NCI-H2171 (cell line): ENCODE results near the gene ENTREP1.
"Not testable (repeated sequence)": the region's sequence is repeated elsewhere in the genome, so short reads cannot be mapped to it uniquely, and the experiment has no call there.

ENCODE experiments used
- DNase-seq: peaks from one replicate; lab custom pipeline; 2025; lab: John Stamatoyannopoulos, UW

The ENTREP1 gene

DNA sequence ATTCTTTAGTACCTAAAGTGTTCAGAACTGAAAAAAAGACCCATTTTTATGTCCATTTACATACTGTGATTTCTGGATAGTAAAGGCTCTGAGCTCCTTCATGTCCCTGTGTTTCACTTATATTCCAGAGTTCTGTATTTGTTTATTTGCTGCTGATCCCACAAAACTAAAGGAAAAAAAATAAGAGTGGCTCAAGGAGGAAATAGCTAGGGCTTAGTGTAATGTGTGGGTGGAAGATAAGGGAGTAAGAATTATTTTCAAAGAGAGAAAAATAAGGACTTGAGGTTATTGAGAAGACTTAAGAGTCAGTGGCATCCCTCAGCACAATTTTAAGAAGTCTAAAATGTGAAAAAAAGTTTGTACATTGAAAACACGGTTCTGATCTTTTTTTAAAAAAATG, 46.0 kb downstream of the ENTREP1 start:
- no peak for DNase-seq

DNA sequence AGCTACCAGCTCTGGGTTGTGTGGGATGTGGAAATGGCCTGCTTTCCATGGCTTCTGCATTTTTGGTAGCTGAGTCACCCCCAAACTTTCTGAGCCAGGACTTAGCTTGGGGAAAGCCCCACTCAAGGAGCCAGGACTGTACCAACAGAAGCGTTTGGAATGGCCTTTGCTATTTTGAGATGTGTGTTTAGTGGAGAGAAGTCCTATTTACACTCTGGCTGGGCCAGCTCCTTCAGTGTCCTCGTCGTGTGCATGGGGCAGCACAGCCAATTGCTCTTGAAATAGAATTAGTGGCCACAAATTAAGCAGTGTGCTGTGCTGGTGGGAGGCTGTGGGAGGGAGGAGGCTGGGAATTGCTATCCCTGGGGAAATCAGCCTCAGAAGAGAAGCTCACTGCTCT, 51.6 kb downstream of the ENTREP1 start:
- no peak for DNase-seq

DNA sequence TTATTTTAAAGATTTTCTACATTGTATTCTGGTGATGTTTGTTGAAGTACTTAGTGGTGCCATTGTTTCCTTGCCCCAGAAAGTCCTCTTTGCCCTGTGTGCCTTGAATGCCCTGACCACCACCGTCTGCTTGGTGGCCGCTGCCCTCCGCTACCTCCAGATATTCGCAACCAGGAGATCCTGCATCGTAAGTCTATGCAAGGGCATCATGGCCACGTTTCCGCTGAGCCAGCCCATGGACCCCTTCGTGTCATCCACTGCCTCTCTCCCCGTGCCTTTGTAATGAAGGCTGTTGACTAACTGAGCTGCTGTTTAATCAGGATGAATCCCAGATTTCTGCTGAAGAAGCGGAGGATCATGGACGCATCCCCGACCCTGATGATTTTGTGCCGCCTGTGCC, 52.3 kb downstream of the ENTREP1 start:
- DNase-seq, result no peak

DNA sequence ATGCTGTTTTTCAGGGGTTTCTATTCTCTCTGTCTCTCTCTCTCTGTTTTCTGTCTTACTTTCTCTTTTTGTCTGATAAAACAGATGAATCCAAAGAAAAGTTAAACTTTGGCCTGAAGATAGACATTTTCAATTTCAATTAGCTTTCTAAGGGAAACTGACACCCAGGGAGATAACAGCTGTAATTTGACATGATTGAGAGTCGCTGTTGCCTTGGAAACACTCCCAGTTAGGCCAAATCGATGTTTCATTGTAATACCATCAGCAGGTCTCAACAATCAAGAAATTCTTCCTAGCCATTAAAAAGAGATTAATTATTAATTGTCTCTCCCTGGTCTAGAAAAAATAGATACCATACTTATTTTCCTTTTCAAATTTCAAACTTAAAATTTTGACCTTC, 53.0 kb downstream of the ENTREP1 start:
- DNase-seq, result no peak

DNA sequence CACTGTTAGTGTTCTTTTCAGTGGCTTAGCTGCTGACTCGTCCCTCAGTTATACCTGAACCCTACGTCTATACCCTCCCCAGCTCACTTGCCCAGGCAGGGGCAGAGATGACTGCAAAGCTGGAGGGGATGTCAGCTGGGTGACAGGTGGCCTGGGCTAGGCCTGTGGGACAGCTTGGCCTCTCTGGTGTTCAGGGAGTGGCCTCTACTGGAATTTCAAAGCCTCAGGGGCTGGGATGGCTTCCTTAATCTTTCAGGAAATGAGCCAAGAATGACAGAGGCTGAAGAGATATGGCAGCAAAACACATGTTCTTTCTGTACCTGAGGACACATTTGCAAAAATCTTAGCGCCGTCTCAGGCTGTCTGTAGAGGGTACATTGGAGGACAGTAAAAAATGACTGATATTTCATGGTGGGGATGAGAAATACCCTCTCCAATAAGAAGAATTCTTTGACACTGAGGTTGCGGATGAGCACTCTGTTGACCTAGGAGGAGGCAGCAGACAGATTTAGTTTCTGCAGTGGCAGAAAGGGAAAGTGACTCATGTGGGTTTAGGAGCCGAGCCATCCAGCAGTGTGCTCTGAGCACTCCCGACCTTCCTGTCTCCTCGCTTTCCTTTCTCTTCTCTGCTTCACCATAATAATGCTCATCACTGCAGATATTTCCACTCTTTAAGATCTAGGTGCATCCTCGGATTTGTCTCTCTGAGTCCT, 54.4 kb downstream of the ENTREP1 start:
- DNase-seq, result no peak

DNA sequence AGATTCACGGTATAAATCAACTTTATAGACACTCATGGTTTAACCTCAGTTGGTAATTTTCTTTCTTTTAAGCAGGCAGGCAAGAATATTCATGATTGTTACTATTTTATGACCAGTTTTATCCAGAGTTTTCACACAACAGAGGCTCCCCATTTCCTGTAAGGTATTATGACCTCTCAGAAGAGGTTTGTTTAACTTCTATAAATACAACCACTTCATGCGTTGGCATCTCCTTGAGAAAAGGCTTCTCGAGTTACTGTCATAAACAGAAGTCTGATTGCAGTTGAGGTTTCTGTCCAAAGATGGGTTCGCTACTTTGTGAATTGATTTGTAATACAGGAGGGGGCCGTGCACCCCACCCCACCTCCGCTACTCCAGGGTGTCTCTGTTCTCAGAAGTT, 55.3 kb downstream of the ENTREP1 start:
- DNase-seq, result no peak

DNA sequence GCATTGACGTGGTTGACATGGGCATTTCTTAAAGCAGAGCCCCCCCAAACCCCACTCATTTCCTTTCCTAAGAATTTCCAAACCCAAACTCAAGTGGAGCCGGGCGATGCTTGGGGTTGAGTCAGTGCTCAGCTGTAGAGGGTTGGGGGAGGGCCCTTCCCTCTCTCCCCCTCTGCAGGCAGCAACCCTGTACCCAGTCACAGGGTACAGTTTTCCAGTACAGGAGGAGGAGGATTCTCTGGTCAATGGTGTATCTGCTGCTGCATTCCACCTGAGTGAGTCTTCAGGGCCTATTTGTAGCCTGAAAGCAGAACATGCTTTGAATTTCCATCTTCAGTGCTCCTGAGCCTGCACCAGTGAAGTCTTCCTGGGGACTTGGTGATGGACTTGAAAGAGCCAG, 55.8 kb downstream of the ENTREP1 start:
- DNase-seq, result no peak

DNA sequence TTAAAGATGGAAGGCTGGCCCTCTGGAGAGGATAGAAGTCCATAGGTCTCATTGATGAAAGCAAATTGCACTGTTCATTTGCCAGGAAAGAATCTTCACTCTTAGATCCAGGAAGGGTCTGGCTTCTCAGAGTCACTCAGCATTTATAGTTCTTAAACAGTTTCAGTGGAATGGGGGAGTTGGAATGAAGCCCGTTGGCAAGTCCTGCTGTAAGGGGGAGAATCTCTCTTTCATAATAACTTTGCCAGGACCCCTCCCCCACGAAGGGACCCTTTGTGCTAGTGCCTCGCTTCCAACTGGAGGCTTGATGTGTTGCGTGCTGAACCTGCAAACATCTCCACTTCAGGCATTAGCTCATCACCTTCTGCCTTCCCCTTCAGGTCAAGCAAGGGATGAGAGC, 57.1 kb downstream of the ENTREP1 start:
- no peak for DNase-seq

DNA sequence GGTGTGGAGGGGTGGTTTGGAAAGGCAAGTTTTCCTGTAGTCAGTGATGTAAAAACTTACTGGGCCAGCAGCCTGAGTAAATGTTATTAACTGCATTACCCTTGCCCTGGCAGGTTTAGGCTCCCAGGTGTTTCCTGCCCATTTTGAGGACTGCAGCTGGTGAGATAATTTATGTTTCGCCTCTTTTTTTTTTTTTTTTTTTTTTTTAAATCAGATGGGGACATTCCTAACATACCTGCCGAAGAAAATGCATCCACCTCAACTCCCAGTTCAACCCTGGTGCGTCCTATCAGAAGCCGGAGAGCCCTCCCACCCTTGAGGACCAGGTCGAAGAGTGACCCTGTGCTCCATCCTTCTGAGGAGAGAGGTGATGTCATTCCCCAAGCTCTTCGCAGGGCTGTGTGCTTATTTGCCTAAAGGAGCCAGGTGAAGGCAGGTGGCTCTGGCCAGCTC, 60.6 kb downstream of the ENTREP1 start:
- peak; percentile 8 for DNase-seq

DNA sequence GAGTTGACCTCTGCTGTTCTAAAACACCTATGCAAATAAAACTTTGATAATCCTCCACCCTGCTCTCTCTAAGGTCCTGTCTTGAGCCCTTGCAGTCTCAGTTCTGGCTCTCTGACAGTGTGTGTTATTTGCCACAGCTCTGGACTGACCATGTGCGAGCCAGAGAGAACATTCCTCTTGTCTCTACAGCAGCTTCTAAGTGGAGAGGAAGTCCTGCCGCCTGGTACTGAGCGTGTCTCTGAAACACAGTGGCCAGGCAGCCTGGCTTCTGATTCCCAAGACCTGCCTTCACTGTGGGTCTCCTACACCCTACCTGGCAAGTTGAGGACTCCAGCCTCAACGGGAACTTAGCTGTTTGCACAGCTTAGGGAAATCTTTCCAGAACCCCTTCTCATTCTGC, 61.6 kb downstream of the ENTREP1 start:
- no peak for DNase-seq

DNA sequence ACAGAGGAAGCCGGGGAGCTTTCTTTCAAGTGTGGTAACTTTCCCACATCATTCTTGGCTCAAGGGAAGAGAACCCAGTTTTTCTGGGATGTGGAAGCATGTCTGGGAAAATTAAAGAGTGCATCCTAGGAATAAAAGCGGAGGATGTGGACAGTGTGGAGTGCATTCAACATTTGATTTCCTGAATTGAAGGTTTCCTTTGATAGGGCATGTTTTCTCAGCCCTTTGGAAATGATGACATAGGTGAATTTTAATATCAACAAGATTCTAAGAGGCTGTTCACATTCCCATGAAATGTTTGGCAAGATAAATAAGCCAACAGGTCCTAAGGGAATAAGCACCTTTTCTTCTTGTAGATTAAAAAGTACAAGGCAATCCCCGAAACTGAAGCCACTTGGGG, 63.6 kb downstream of the ENTREP1 start:
- DNase-seq, result no peak

DNA sequence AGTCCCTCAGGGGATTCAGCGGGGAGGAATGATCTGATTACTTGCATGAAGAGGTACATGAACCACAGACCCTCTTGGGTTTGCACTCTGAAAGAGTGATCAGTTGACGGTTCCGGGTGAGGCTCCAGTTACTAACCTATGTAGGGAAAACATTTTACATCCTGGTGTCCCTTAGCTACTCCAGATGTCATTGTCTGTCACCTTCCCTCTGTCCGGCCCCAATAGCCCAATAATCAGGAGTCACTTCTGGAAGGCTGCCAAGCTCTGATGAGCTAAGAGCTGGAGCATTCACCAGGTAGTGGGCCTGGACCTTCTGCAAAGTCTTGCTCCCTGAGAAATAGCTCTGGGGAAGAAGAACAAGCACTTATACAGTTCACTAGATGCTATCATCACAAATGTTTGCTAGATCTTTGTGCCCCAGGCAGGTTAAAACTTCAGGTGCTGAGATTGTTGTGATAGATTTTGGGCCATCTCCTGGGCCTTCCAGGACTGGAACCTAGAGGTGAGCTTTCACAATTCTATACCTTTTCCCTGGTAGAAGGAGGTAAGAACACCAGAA, 64.5 kb downstream of the ENTREP1 start:
- DNase-seq, result peak; percentile 63

DNA sequence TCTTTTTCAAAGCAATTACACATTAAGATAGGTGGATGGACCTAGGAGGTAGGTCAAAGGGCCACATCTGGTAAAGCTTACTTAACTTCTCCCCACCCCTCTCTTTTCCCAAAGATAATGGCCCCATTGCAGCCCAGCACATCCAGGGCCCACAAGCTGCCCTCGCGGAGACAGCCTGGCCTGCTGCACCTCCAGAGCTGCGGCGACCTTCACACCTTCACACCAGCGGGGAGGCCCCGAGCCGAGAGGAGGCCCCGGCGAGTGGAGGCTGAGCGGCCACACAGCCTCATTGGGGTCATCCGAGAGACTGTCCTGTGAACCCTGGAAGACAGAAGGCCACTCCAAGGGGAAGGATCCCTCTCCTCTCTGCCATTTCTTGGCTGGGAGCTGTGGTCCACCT, 66.5 kb downstream of the ENTREP1 start:
- no peak for DNase-seq

DNA sequence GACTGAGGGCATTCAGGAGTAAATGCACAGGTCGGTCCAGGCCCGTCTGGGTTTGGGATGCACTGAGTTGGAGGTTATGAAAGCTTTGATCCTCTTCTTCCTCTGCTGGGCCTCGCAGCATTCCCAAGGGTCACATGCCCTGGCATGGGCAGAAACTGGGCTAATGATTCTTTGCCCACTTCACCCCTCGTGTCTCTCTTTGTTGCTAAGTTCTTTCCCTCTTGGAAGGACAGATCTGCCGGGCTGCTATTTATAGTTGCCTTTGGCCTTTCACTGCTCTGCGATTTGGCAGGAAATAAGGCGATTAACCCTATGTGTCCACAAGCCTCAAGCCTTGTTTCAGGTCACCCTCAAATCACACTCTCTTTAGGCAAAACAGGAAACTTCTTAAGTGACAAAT, 66.9 kb downstream of the ENTREP1 start:
- DNase-seq, result no peak

DNA sequence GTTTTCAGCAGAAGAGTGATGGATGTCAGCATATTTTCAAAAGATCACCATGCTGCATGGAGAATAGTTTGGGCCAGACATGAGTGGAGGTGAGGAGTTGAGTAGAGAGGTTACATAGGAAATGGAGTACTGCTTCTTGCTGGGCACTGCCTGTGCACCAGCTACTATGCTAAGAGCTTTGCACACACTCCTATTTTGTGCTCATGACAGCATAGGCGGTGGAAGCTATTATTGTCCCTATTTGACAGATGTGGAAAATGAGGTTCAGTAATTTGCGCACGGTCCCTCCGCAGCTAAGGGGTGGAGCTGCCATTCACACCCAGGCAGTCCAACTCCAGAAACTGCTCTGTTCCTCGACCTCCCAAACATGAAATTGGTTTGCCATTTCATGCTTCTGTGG, 67.8 kb downstream of the ENTREP1 start:
- no peak for DNase-seq

DNA sequence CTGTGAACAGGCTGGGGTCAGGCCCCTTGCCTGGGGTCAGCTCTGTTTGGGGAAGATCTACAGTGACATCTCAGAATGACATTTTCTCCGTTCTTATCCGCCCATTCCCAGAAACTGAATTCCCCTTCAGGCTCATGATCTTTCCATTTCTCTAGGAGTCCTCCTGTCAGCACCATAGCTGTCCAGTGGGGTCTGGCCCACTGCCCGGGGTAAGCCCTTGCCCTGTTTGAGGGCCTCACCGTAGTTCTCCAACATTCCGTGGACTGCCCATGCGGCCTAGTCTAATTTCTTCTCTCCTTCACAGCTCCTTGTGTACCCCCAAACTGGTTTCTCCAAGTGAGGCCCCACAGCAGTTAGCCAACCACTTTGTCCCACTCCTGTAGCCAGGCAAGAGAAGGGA, 68.4 kb downstream of the ENTREP1 start:
- no peak for DNase-seq

DNA sequence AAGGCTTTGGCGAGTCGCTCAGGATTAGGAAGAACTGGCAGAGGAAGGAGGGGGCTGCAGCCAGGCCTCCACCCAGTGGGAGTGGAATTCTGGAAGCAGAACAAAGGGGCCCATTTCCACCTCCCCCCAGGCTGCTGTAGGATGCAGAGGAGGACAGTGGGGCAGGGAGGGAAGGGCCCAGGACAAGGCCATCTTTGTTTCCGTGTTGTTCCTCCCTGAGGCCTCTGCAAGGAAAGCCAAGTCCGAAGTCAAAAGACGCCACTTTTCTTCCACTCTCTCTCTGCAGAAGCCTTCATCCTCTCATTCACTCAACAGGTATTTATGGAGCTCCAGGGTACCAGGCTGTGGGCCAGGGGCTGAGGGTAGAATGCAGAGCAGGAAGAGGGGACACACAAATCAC, 70.7 kb downstream of the ENTREP1 start:
- DNase-seq, result no peak

DNA sequence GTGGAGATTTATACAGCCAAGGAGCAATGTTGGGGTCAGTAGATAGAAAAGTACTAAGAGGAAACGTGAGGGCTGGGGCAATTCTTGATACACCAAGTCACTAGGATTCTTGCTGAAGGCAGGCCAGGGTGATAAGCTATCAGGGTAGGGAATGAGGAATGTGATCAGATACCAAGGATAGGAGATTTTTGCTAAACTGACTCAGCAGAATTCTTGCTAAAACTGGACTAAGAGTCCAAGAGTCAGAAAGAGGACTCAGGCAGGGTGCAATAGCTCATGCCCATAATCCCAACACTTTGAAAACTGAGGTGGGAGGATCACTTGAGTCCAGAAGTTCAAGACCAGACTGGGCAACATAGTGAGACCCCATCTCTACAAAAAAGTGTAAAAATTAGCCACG, 71.7 kb downstream of the ENTREP1 start:
- DNase-seq, result no peak

DNA sequence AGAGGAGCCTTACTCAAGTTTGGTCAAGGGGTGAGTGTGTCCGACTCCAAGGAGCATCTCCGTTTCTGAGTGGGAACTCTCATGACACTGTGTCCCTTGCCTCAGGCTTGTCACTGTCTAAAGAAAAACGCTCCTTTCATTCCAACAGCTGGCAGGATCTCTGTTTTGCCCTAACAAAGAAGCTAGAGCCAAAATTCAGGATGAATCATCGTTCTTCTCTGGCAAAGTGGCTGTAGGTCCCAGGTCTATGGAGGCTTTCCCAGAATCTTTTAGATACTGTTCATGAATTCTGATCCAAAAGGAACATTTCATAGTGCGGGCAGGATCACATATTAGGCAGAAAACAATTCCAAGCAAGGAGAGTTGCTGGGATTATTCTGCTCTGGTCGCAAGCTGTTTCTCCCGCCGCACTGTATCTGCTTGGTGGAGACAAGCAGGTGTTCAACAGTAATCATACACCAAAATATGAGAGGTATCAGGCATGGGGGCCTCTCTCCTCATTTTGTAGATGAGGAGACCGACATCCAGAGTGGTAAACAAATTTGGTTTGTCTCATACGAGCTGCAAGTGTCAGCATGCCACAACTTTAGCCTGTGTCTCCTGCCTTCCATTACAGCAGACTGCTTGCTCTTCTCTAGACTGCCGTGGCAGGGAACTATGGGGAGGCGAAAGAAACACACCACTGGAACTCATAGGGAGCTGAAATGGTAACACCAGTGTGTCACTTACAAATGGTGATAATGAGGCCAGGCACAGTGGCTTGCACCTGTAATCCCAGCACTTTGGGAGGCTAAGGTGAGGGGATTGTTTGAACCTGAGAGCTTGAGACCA, 72.6 kb downstream of the ENTREP1 start:
- peak; percentile 44 for DNase-seq

DNA sequence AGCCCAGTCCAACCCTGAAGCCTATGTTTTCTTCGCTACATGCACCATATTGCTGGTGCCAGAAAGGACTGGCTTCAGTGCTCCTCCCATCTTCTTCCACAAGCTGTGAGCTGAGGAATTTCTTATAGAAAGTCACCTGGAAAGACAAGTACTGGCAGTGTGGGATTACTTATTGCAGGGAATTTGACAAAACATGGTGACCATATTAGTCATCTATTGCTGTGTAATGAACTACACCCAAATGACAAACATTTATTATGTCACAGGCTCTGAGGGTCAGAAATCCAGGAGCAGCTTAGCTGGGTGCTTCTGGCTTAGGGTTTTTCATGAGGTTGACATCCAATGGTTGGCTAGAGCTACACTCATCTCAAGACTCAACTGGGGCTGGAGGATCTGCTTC, 75.5 kb downstream of the ENTREP1 start:
- no peak for DNase-seq

DNA sequence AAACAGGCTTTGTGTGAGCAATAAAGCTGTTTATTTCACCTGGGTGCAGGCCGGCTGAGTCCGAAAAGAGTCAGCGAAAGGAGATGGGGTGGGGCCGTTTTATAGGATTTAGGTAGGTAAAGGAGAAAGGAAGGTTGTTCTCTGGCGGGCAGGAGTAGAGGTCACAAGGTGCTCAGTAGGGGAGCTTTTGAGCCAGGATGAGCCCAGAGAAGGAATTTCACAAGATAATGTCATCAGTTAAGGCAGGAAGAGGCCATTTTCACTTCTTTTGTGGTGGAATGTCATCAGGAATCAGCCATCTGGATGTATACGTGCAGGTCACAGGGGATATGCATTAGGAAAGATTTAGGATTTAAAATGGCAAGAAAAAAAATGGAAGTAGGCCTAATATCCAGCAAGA, 84.9 kb downstream of the ENTREP1 start:
- DNase-seq, result not testable (repeated sequence)

DNA sequence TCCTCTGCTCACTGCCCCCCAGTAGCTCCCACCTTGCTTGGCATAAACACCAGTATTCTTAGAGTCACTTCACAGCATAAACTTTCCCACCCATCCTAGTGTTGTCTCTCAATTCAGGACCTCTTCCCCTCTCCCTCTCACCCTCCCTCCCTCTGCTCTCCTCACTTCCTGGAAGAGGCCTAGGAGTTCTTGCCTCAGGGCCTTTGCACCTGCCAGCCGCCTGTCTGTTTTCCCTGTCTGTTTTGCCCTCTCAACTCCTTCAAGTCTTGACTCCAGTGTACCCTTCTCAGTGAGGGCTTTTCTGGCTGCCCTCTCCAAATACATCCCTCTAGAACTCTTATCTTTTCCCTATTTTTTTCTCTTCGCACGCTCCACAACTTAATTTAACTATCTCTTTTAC, 86.2 kb downstream of the ENTREP1 start:
- no peak for DNase-seq
